Stimulated activated CD8-positive, alpha-beta memory T cell treated with anti-CD3 and anti-CD28 coated beads, Interleukin-2, amount 100 ng/mL, for 48 hours (primary cell): ENCODE data around the gene DNAJC24.

Source experiments
- DNase-seq, 2 donors: peaks; one replicate each; pipeline ENCODE4 v3.0.0-alpha.2; 2020; ENCODE audit warnings: low read depth in 2 of 2

The DNAJC24 gene

GRCh38 chr11:31415435-31415834 is 45.8 kb downstream of the DNAJC24 start:
- DNase-seq = no peak

- no peak for DNase-seq
Observed at GRCh38 chr11:31417357-31417756, 47.7 kb downstream of the DNAJC24 start.

GRCh38 chr11:31417816-31418215 is 48.2 kb downstream of the DNAJC24 start:
- no peak for DNase-seq

GRCh38 chr11:31419138-31419537 is 49.5 kb downstream of the DNAJC24 start:
- DNase-seq = no peak

GRCh38 chr11:31419669-31420068 is 50.0 kb downstream of the DNAJC24 start:
- DNase-seq = no peak

GRCh38 chr11:31421820-31422219 is 52.2 kb downstream of the DNAJC24 start:
- DNase-seq = no peak

GRCh38 chr11:31422703-31423102 is 53.0 kb downstream of the DNAJC24 start:
- DNase-seq = no peak

GRCh38 chr11:31424652-31425051 is 55.0 kb downstream of the DNAJC24 start:
- DNase-seq = no peak

GRCh38 chr11:31433851-31434250 is 64.2 kb downstream of the DNAJC24 start:
- no peak for DNase-seq

- DNase-seq = no peak
Observed at GRCh38 chr11:31437742-31438435, 68.2 kb downstream of the DNAJC24 start.

GRCh38 chr11:31441296-31441695 is 71.6 kb downstream of the DNAJC24 start:
- DNase-seq = no peak

- no peak for DNase-seq
Observed at GRCh38 chr11:31442086-31442485, 72.4 kb downstream of the DNAJC24 start.

GRCh38 chr11:31443802-31444201 is 74.1 kb downstream of the DNAJC24 start:
- DNase-seq = no peak

GRCh38 chr11:31445621-31446020 is 76.0 kb downstream of the DNAJC24 start:
- DNase-seq = no peak

GRCh38 chr11:31449040-31449439 is 79.4 kb downstream of the DNAJC24 start:
- no peak for DNase-seq

GRCh38 chr11:31450841-31451240 is 81.2 kb downstream of the DNAJC24 start:
- DNase-seq = no peak

- DNase-seq = no peak
Observed at GRCh38 chr11:31455177-31455576, 85.5 kb downstream of the DNAJC24 start.

- no peak for DNase-seq
Observed at GRCh38 chr11:31464436-31464835, 94.8 kb downstream of the DNAJC24 start.

GRCh38 chr11:31474083-31474482 is 104.4 kb downstream of the DNAJC24 start:
- no peak for DNase-seq

GRCh38 chr11:31477528-31478222 is 108.0 kb downstream of the DNAJC24 start:
- DNase-seq = no peak

GRCh38 chr11:31478223-31478590 is 108.5 kb downstream of the DNAJC24 start:
- DNase-seq = no peak

GRCh38 chr11:31479066-31479465 is 109.4 kb downstream of the DNAJC24 start:
- DNase-seq = no peak

- no peak for DNase-seq
Observed at GRCh38 chr11:31480930-31481329, 111.3 kb downstream of the DNAJC24 start.
